ENCODE data around the gene IFRD1.

GRCh38 chr7:112510743-112511110 lies 60.5 kb downstream of the IFRD1 start:
- TF ChIP-seq, protein P1, sequence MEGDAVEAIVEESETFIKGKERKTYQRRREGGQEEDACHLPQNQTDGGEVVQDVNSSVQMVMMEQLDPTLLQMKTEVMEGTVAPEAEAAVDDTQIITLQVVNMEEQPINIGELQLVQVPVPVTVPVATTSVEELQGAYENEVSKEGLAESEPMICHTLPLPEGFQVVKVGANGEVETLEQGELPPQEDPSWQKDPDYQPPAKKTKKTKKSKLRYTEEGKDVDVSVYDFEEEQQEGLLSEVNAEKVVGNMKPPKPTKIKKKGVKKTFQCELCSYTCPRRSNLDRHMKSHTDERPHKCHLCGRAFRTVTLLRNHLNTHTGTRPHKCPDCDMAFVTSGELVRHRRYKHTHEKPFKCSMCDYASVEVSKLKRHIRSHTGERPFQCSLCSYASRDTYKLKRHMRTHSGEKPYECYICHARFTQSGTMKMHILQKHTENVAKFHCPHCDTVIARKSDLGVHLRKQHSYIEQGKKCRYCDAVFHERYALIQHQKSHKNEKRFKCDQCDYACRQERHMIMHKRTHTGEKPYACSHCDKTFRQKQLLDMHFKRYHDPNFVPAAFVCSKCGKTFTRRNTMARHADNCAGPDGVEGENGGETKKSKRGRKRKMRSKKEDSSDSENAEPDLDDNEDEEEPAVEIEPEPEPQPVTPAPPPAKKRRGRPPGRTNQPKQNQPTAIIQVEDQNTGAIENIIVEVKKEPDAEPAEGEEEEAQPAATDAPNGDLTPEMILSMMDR (IDR thresholded peaks at IDR 0.05), result no peak
- TF ChIP-seq POLR2A (IDR thresholded peaks at IDR 0.05) (no peak), EP300 (IDR thresholded peaks at IDR 0.05) (no peak)
